GM20431 (cell line): Measurements from ENCODE around the gene MBL2.

Experiments
- in situ Hi-C: fragments of 300-500 bp; cut with MseI, MboI; formaldehyde crosslinking; loops from one replicate; pipeline ENCODE4 v1.15.0; 2020; ENCODE audit warnings: low sequenced_read_pairs; ENCODE audit not compliant: unreplicated experiment

MBL2 gene

DNA sequence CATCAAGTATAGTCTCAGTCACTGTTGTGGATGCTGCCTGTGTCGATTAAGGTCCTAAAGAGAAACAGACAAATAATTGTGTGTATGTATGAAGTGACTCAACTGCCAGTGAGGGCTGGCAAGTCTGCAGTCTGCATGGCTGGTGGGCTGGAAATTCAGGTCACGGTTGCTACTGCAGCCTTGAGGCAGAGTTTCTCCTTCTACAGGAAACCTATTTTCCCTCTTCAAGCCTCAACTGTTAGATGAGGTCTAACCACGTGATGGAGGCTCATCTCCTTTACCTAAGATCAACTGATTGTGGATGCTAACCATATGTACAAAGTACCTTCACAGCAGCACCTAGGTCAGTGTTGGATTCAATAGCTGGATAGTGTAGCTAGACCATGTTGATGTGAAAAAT lies 29.9 kb downstream of the MBL2 start:
- in situ Hi-C loops = no loop called here

- in situ Hi-C loops = no loop called here
These were observed 30.7 kb downstream of the MBL2 start for GRCh38 chr10:52741851-52742250.

GRCh38 chr10:52740913-52741675 lies 31.5 kb downstream of the MBL2 start:
- in situ Hi-C loops = no loop called here

DNA sequence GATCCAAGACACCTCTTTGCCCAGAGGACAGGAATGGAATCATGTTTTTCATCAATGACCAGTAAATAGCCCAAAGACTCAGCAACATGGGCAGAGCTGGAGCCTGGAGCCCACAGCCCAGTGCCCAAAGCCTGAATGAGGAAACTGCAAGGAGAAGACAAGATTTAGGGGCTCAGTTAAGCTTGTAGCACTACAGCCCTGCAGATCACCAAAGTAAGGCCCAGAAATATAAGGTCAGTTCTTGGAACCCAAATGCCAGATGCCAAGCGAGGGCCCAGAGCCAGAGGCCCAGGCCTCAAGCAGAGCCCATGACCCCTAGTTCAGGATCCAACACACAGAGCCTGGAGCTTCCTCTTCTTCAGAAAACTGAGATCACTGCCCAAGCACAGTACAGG lies 32.4 kb downstream of the MBL2 start:
- in situ Hi-C loops = no loop called here

DNA sequence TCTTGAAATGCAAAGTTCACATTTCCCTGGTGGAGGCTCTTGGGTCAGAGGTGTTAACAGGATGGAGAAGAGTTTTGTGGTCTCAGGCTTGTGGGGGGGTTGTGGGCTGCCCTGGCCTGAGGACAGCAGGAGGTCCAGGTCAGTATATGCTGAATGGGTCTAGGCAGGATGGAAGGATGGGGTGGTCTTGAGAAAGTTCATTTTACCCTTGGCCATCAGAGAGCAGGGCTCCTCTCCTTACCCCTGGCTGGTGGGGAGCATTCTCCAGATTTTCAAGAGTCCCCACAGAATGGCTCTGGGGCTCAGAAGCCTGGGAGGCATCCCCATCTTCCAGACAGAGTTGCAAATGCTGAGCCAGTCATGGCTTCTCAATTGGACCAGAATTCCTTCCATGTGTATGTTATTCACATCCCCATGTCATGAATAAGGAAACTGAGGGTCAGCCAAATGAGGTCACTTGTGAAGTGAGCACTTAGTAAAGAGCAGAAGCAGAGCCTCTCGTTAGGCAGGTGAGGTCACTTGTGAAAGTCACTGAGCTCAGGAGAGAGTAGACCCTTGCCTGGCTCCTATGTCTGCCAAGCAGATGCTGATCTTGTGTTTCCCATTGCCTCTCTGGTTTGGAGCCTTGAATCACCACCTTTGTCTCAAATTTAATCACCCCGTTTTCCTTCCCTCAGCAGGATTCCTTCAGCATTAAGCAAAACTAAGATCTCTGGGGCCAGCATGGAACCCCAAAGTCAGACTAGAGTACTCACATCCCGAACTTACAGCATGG lies 33.0 kb downstream of the MBL2 start:
- in situ Hi-C loops = no loop called here

DNA sequence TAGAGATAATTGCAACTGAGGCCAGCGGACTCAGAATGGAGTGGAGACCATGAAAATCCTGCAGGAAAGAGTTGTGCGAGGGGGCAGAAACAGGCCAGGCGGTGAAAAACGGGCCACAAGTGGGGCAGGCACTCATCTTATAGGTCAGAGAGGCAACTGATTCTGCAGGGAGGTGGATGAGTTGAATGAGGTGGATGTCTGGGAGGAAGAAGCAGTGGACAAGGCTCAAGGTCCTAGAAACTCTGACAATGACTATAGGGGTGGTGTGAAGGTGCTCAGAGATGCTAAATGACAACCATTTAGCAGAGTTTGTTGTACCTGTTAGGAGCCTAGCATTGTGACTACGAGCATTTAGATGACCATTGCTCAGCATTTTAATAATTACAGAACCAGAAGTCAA lies 33.6 kb downstream of the MBL2 start:
- in situ Hi-C loops = no loop called here

DNA sequence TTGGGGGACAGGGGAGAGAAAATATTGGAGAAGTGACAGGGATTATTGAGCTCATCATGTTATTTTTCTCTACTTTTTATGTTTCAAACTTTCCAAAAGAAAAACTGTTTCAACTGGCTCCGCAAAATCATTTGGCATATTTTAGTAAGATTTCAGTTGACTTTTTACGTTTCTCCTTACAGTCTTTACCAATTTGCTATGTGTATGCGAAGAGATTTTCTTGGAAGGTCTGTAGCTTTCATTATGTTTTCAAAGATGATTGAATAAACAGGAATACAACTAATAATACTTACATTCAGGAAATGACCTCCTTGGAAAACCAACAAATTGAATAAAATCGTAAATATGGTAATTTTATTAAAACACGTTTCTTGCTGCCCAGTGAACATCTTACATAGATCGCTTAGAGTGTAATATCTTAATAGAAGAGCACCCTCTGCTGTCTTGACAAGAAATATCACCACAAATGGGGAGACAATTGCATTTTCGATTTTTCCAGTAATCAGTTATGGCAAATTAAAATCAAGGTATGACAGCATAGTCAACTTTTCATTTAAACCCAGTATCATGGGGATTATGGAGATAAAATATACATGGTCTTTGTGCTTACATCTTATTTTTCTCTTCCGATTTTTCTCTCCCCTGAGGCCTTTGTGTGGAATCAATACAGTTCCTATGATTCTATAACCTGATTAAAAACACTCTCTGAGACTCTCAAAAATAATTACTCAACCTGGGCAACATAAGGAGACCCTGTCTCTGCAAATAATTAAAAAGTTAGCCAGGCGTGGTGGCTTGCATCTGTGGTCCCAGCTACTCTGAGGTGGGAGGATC lies 43.1 kb downstream of the MBL2 start:
- in situ Hi-C loops = no loop called here

- in situ Hi-C loops = no loop called here
These were observed 52.6 kb downstream of the MBL2 start for GRCh38 chr10:52720018-52720417.
